OCI-LY1 (cell line): ENCODE results near the gene SUPT3H.

Experiments
- H2AFZ ChIP-seq: fragments of 200-600 bp; sonication (generic), shearing (Covaris generic); 2 replicates; pipeline ENCODE4 v1.6.0; 2014; ENCODE audit warnings: antibody characterized with exemption, mild to moderate bottlenecking, low read length
- H3F3A ChIP-seq: fragments of 200-600 bp; sonication (generic), shearing (Covaris generic); 2 replicates; pipeline ENCODE4 v1.6.0; 2014; ENCODE audit warnings: mild to moderate bottlenecking, antibody characterized with exemption, low read length, moderate library complexity; ENCODE audit not compliant: insufficient read depth
- H3K27ac ChIP-seq: fragments of 200-600 bp; sonication (generic); 2 replicates; pipeline ENCODE4 v1.5.1; 2014; ENCODE audit warnings: low read length, mixed run types, mild to moderate bottlenecking, low read depth; ENCODE audit not compliant: poor library complexity, severe bottlenecking
- H3K27me3 ChIP-seq: fragments of 200-600 bp; sonication (generic); 2 replicates; pipeline ENCODE4 v1.6.0; 2014; ENCODE audit warnings: antibody characterized with exemption, mild to moderate bottlenecking, low read length, moderate library complexity; ENCODE audit not compliant: insufficient read depth
- H3K36me3 ChIP-seq: fragments of 200-600 bp; sonication (generic); 2 replicates; pipeline ENCODE4 v1.6.1; 2014; ENCODE audit warnings: mild to moderate bottlenecking, antibody characterized with exemption, low read length, moderate library complexity, mixed read lengths; ENCODE audit not compliant: insufficient read depth
- H3K4me1 ChIP-seq: fragments of 200-600 bp; sonication (generic); 2 replicates; pipeline ENCODE4 v1.5.1; 2014; ENCODE audit warnings: mild to moderate bottlenecking, low read length, moderate library complexity; ENCODE audit not compliant: insufficient read depth, severe bottlenecking
- H3K4me2 ChIP-seq: fragments of 200-600 bp; sonication (generic), shearing (Covaris generic); 2 replicates; pipeline ENCODE4 v1.6.1; 2014; ENCODE audit warnings: low read length
- H3K4me3 ChIP-seq: fragments of 200-600 bp; sonication (generic); 2 replicates; pipeline ENCODE4 v1.5.1; 2014; ENCODE audit warnings: low read length, low read depth, mild to moderate bottlenecking, mixed read lengths; ENCODE audit not compliant: poor library complexity, severe bottlenecking
- H3K79me2 ChIP-seq: fragments of 200-600 bp; shearing (Covaris generic); 2 replicates; pipeline ENCODE4 v1.6.1; 2016; ENCODE audit warnings: mixed run types, low read length, mixed read lengths; ENCODE audit not compliant: insufficient read depth
- H3K9ac ChIP-seq: fragments of 200-600 bp; sonication (generic), shearing (Covaris generic); 2 replicates; pipeline ENCODE4 v1.6.1; 2014; ENCODE audit warnings: mild to moderate bottlenecking, low read length, mixed read lengths
- H3K9me2 ChIP-seq: fragments of 200-600 bp; sonication (generic), shearing (Covaris generic); 2 replicates; pipeline ENCODE4 v1.6.1; 2014; ENCODE audit warnings: low read depth, mild to moderate bottlenecking, low read length, mixed read lengths
- H3K9me3 ChIP-seq: fragments of 200-600 bp; shearing (Covaris generic); 2 replicates; pipeline ENCODE4 v1.6.1; 2014; ENCODE audit warnings: low read length, mixed read lengths
- H4K20me1 ChIP-seq: fragments of 200-600 bp; sonication (generic), shearing (Covaris generic); 2 replicates; pipeline ENCODE4 v1.6.0; 2016; ENCODE audit warnings: mild to moderate bottlenecking, low read length; ENCODE audit not compliant: insufficient read depth
- CTCF ChIP-seq: fragments of 200-600 bp; sonication (generic), shearing (Covaris generic); IDR thresholded peaks from 2 replicates; pipeline ENCODE4 v1.5.1; 2017; ENCODE audit warnings: mild to moderate bottlenecking, antibody characterized with exemption, low read length, moderate library complexity, mixed read lengths
- EZH2 ChIP-seq: fragments of 200-600 bp; sonication (generic), shearing (Covaris generic); IDR thresholded peaks from 2 replicates; pipeline ENCODE4 v1.8.0; 2017; ENCODE audit warnings: borderline replicate concordance, mixed run types, mild to moderate bottlenecking, antibody characterized with exemption, low read length, moderate library complexity, mixed read lengths

SUPT3H gene

GRCh38 chr6:45377554-45378333, at the start of gene SUPT3H:
SUPT3H (minus strand) TSS chr6:45377934.
- Histone ChIP-seq H3K9me2 (no peaks in the 10 kb centered on the region), H3K4me3 (peak within 1 kb of the TSS; percentile 75), H4K20me1 (no peaks in the 10 kb centered on the region), H3K4me2 (peak within 1 kb of the TSS; percentile 73), H3K79me2 (no peaks in the 10 kb centered on the region), H3K27me3 (no peaks in the 10 kb centered on the region), H3K9ac (peak within 1 kb of the TSS; percentile 85), H3K9me3 (no peaks in the 10 kb centered on the region), H3K27ac (no peak within 1 kb of the TSS), H3K36me3 (no peaks in the 10 kb centered on the region), H3K4me1 (peaks cover 17% of the 10 kb centered on the region), H3F3A (no peaks in the 10 kb centered on the region), H2AFZ (peak within 1 kb of the TSS; percentile 66)
- TF ChIP-seq EZH2 (no peak), CTCF (peak; percentile 11; the same call in 1 of the 2 replicates)

- H3K9me2 ChIP-seq: no peaks in the 10 kb centered on the region
- no peaks in the 10 kb centered on the region for H3F3A ChIP-seq
- no peaks in the 10 kb centered on the region for H3K36me3 ChIP-seq
- H3K27me3 ChIP-seq: peaks cover 8% of the 10 kb centered on the region
- H2AFZ ChIP-seq: no peak overlapping the region
- no peak overlapping the region for H3K9ac ChIP-seq
- TF ChIP-seq EZH2 (no peak), CTCF (no peak)
- H3K4me1 ChIP-seq: no peaks in the 10 kb centered on the region
- no peak overlapping the region for H3K4me2 ChIP-seq
- no peaks in the 10 kb centered on the region for H3K79me2 ChIP-seq
- no peaks in the 10 kb centered on the region for H4K20me1 ChIP-seq
- no peaks in the 10 kb centered on the region for H3K9me3 ChIP-seq
- H3K4me3 ChIP-seq: no peak overlapping the region
- H3K27ac ChIP-seq: no peak overlapping the region
These were observed 48.5 kb upstream of the SUPT3H start for GRCh38 chr6:45426251-45426650.

GRCh38 chr6:45424451-45424861, 46.7 kb upstream of the SUPT3H start:
- Histone ChIP-seq H3K27ac (no peak overlapping the region), H3K79me2 (no peaks in the 10 kb centered on the region), H2AFZ (no peak overlapping the region), H3K9ac (no peak overlapping the region), H3K4me3 (no peak overlapping the region), H3F3A (no peaks in the 10 kb centered on the region), H3K9me3 (no peaks in the 10 kb centered on the region), H4K20me1 (no peaks in the 10 kb centered on the region), H3K4me2 (no peak overlapping the region), H3K36me3 (no peaks in the 10 kb centered on the region), H3K4me1 (no peaks in the 10 kb centered on the region), H3K27me3 (peaks cover 8% of the 10 kb centered on the region), H3K9me2 (no peaks in the 10 kb centered on the region)
- TF ChIP-seq EZH2: no peak
- TF ChIP-seq CTCF: no peak
